Activated naive CD4-positive, alpha-beta T cell treated with anti-CD3 and anti-CD28 coated beads, Interleukin-2, amount 50 U/mL, for 24 hours (primary cell): ENCODE data around the gene GALNT13.

Experiments
- H3K27ac Mint-ChIP-seq: one replicate; pipeline ENCODE4 v1.8.0; 2021; ENCODE audit warnings: mild to moderate bottlenecking, mixed read lengths
- H3K27me3 Mint-ChIP-seq: one replicate; pipeline ENCODE4 v1.8.0; 2021; ENCODE audit warnings: mixed read lengths
- H3K36me3 Mint-ChIP-seq: one replicate; pipeline ENCODE4 v1.8.0; 2021; ENCODE audit warnings: mixed read lengths
- H3K4me1 Mint-ChIP-seq: one replicate; pipeline ENCODE4 v1.8.0; 2021; ENCODE audit warnings: mixed read lengths
- H3K4me3 Mint-ChIP-seq: one replicate; pipeline ENCODE4 v1.8.0; 2021; ENCODE audit warnings: mild to moderate bottlenecking, mixed read lengths
- H3K9me3 Mint-ChIP-seq: one replicate; pipeline ENCODE4 v1.8.0; 2021; ENCODE audit warnings: mixed read lengths

GALNT13 gene

DNA sequence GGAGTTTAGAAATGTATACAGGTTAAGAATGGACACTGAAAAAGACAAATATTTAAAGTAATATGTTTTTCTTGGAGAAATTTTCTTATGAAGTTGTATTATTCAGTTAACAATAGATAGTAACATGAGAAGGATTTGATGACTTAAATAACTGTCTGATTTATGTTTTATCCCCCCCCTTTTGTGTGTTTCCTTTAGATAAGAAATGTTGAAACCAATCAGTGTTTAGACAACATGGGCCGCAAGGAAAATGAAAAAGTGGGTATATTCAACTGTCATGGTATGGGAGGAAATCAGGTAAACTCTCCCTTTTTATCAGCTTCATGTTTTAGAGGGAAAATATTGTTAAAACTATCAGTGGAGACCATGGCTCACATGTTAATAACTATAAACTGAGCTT is 537.1 kb downstream of the GALNT13 start:
- Mint-ChIP-seq H3K27ac (no peak overlapping the region), H3K9me3 (peaks cover 6% of the 10 kb centered on the region), H3K27me3 (no peaks in the 10 kb centered on the region), H3K4me3 (no peak overlapping the region), H3K36me3 (no peaks in the 10 kb centered on the region), H3K4me1 (no peaks in the 10 kb centered on the region)

GRCh38 chr2:154422251-154422650 is 550.5 kb downstream of the GALNT13 start:
- Mint-ChIP-seq H3K4me3 (no peak overlapping the region), H3K9me3 (peaks cover 4% of the 10 kb centered on the region), H3K27me3 (no peaks in the 10 kb centered on the region), H3K4me1 (no peaks in the 10 kb centered on the region), H3K36me3 (no peaks in the 10 kb centered on the region), H3K27ac (no peak overlapping the region)

- H3K9me3 Mint-ChIP-seq = peaks cover 4% of the 10 kb centered on the region
- no peak overlapping the region for H3K27ac Mint-ChIP-seq
- no peaks in the 10 kb centered on the region for H3K4me1 Mint-ChIP-seq
- no peaks in the 10 kb centered on the region for H3K36me3 Mint-ChIP-seq
- no peaks in the 10 kb centered on the region for H3K27me3 Mint-ChIP-seq
- H3K4me3 Mint-ChIP-seq = no peak overlapping the region
These were observed 554.3 kb downstream of the GALNT13 start for GRCh38 chr2:154425994-154426393.

DNA sequence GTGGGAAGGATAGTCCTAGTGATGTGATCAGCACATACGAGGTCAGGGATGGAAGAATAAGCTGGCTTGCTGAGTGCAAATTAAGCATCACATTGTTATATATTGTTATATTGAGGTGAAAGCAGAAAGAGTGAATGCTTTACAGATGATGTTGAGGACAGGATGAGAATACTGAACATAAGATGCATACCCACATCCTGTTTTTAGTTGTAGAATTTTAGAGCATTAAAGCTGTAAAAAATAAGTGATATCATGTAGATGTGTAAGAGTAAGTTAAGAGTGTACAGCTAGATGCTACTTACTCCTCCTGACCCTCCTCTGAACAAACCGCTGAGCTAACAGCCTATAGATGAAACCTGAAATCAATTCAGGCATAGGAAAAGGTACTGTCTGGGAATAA is 555.7 kb downstream of the GALNT13 start:
- H3K4me1 Mint-ChIP-seq = no peaks in the 10 kb centered on the region
- no peaks in the 10 kb centered on the region for H3K36me3 Mint-ChIP-seq
- no peaks in the 10 kb centered on the region for H3K27me3 Mint-ChIP-seq
- no peak overlapping the region for H3K4me3 Mint-ChIP-seq
- H3K9me3 Mint-ChIP-seq = peaks cover 4% of the 10 kb centered on the region
- H3K27ac Mint-ChIP-seq = no peak overlapping the region

DNA sequence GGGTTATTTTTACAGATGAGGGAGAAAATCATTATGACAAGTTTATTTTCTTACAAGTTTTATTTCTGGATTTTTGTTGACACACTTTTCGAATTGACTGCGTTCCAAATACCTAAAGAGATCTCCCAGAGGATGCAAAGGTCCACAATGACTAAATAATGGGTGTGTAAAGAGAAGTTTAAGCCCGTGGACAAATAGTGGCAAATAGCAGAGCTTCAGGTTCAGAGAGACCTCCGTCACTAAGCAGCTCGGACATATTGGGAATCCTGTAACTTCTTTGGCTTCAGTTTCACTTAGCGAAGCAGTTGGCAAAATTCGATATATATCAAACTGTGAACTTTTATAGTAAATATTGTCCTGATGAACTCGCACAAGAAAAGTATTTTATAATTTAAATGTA is 556.3 kb downstream of the GALNT13 start:
- no peak overlapping the region for H3K27ac Mint-ChIP-seq
- no peaks in the 10 kb centered on the region for H3K4me1 Mint-ChIP-seq
- no peak overlapping the region for H3K4me3 Mint-ChIP-seq
- peaks cover 4% of the 10 kb centered on the region for H3K9me3 Mint-ChIP-seq
- H3K27me3 Mint-ChIP-seq = no peaks in the 10 kb centered on the region
- H3K36me3 Mint-ChIP-seq = no peaks in the 10 kb centered on the region

- no peaks in the 10 kb centered on the region for H3K36me3 Mint-ChIP-seq
- H3K4me1 Mint-ChIP-seq = no peaks in the 10 kb centered on the region
- no peaks in the 10 kb centered on the region for H3K27me3 Mint-ChIP-seq
- H3K27ac Mint-ChIP-seq = no peak overlapping the region
- H3K4me3 Mint-ChIP-seq = no peak overlapping the region
- H3K9me3 Mint-ChIP-seq = peaks cover 4% of the 10 kb centered on the region
These were observed 561.3 kb downstream of the GALNT13 start for GRCh38 chr2:154433010-154433409.

DNA sequence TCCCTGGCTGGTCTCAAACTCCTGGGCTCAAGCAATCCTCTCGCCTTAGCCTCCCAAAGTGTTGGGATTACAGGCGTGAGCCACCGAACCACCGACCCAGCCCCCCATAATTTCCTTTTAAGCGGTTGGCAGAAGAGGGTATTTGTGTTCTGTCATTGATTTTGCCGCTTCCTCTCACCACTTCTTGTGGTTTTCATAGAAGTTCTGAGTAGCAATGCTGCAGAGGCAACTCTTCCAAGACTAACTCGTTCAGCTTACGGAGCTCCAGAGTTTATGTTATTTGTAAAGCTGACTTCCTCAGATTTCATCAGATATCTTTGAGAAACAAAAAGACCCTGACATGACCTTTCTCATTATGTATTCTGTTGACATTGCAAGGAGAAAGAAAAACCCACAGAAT is 565.4 kb downstream of the GALNT13 start:
- Mint-ChIP-seq H3K36me3 (no peaks in the 10 kb centered on the region), H3K27me3 (no peaks in the 10 kb centered on the region), H3K4me3 (no peak overlapping the region), H3K9me3 (peaks cover 4% of the 10 kb centered on the region), H3K4me1 (no peaks in the 10 kb centered on the region), H3K27ac (peak overlapping the region; percentile 13)

DNA sequence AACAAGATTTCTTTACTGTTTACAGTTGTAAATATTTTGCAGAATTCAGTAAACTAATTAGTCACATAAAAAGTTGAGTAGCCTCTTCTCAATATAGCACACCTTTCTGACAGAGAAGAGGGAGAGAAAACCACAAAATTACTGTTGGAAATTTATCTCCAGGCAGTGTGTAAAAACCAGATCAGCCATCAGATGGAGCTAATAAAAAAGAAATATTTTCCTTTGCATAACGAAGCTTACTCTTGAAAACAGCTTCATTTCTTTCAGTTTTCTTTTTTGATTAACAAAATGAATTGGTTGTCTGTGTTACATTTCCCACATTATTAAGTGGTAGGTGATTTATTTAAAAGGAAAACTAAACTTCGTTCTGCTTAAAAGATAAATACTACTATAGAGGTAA is 567.4 kb downstream of the GALNT13 start:
- Mint-ChIP-seq H3K36me3 (no peaks in the 10 kb centered on the region), H3K27me3 (no peaks in the 10 kb centered on the region), H3K27ac (no peak overlapping the region), H3K4me3 (no peak overlapping the region), H3K9me3 (no peaks in the 10 kb centered on the region), H3K4me1 (no peaks in the 10 kb centered on the region)

GRCh38 chr2:154443919-154444318 is 572.2 kb downstream of the GALNT13 start:
- H3K4me1 Mint-ChIP-seq = no peaks in the 10 kb centered on the region
- no peaks in the 10 kb centered on the region for H3K36me3 Mint-ChIP-seq
- H3K4me3 Mint-ChIP-seq = no peak overlapping the region
- H3K27ac Mint-ChIP-seq = no peak overlapping the region
- H3K9me3 Mint-ChIP-seq = no peaks in the 10 kb centered on the region
- H3K27me3 Mint-ChIP-seq = no peaks in the 10 kb centered on the region

DNA sequence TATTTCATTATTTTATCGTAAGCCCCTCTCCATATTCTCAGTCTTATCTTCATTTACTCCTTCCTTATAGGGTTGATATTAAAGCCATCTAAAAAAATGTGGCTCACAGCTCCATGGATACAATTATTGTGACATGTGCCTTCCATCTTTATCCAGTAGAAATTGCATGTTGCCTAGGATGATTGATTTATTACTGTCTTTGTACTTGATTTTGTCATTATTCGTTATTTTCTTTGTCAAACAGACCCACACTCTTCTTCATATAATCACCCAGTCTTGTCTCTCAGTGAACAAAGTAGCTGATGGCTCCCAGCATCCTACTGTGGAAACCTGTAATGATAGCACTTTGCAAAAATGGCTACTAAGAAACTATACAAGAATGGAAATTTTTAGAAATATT is 574.6 kb downstream of the GALNT13 start:
- Mint-ChIP-seq H3K4me1 (no peaks in the 10 kb centered on the region), H3K27ac (no peak overlapping the region), H3K36me3 (no peaks in the 10 kb centered on the region), H3K4me3 (no peak overlapping the region), H3K27me3 (no peaks in the 10 kb centered on the region), H3K9me3 (no peaks in the 10 kb centered on the region)

GRCh38 chr2:154447727-154448418 is 576.2 kb downstream of the GALNT13 start:
- Mint-ChIP-seq H3K4me1 (no peaks in the 10 kb centered on the region), H3K9me3 (no peaks in the 10 kb centered on the region), H3K27me3 (no peaks in the 10 kb centered on the region), H3K4me3 (no peak overlapping the region), H3K27ac (no peak overlapping the region), H3K36me3 (no peaks in the 10 kb centered on the region)

GRCh38 chr2:154449951-154450658 is 578.4 kb downstream of the GALNT13 start:
- Mint-ChIP-seq H3K36me3 (no peaks in the 10 kb centered on the region), H3K27me3 (no peaks in the 10 kb centered on the region), H3K27ac (no peak overlapping the region), H3K4me1 (no peaks in the 10 kb centered on the region), H3K4me3 (no peak overlapping the region), H3K9me3 (no peaks in the 10 kb centered on the region)

GRCh38 chr2:154452471-154452870 is 580.7 kb downstream of the GALNT13 start:
- H3K36me3 Mint-ChIP-seq = no peaks in the 10 kb centered on the region
- H3K4me1 Mint-ChIP-seq = no peaks in the 10 kb centered on the region
- H3K27ac Mint-ChIP-seq = no peak overlapping the region
- no peak overlapping the region for H3K4me3 Mint-ChIP-seq
- H3K9me3 Mint-ChIP-seq = no peaks in the 10 kb centered on the region
- no peaks in the 10 kb centered on the region for H3K27me3 Mint-ChIP-seq

DNA sequence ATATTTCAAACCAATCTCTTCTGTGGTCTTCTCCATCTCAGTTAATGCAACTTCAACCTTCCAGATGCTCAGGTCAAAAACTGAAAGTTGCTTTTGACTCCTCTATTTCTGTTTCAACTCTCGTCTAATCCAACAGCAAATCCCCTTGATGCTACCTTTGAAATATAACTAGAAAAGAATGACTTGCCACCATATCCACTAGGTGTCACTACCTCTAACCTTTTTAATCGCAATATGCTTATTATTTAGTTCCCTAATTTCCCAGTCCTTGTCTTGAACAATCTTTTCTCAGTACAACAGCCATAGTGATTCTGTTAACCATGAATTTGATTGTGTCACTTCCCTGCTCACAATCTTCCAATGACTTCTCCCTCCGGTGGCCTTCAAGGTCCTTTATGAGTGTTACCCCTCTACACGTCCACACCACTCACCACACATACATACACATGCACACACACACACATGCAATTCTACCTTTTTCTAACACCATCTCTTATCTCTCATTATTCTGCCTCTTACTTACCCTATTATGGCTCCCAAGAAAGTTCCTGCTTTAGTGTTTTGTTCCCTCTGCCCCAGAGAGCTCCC is 581.3 kb downstream of the GALNT13 start:
- H3K27me3 Mint-ChIP-seq = no peaks in the 10 kb centered on the region
- H3K4me3 Mint-ChIP-seq = no peak overlapping the region
- no peaks in the 10 kb centered on the region for H3K9me3 Mint-ChIP-seq
- no peaks in the 10 kb centered on the region for H3K4me1 Mint-ChIP-seq
- no peak overlapping the region for H3K27ac Mint-ChIP-seq
- no peaks in the 10 kb centered on the region for H3K36me3 Mint-ChIP-seq

GRCh38 chr2:154455166-154455565 is 583.4 kb downstream of the GALNT13 start:
- Mint-ChIP-seq H3K4me1 (no peaks in the 10 kb centered on the region), H3K4me3 (no peak overlapping the region), H3K27ac (no peak overlapping the region), H3K36me3 (no peaks in the 10 kb centered on the region), H3K9me3 (no peaks in the 10 kb centered on the region), H3K27me3 (no peaks in the 10 kb centered on the region)

DNA sequence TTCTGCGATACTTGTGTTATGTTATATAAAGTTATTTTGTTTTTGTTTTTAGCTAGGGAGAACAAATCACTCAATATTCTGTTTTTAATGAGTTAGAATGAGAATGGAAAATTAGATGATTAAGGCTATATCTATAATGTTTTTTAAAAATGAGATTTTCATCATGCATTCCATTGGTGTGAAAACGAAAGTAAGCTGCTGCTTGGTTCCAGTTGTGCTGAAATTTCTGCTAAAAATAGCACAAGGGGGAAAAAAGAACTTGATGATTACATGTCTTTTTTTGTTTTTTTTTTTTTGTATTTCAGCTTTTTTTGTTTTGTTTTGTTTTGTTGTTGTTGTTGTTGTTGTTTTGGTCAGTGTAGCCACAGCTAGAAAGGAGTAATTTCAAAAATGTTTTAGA is 584.1 kb downstream of the GALNT13 start:
- peak overlapping the region; percentile 27 for H3K4me3 Mint-ChIP-seq
- no peak overlapping the region for H3K27ac Mint-ChIP-seq
- H3K9me3 Mint-ChIP-seq = no peaks in the 10 kb centered on the region

More for the DNA sequence above, 584.1 kb downstream of the GALNT13 start:
- no peaks in the 10 kb centered on the region for H3K27me3 Mint-ChIP-seq
- no peaks in the 10 kb centered on the region for H3K4me1 Mint-ChIP-seq
- no peaks in the 10 kb centered on the region for H3K36me3 Mint-ChIP-seq
